OCI-LY7 (cell line): ENCODE results near the gene RPA1. TPM values are rescaled to one million over a fixed set of nuclear protein-coding genes. Genes with fewer than 3 reads are reported as not detected.

Experiments used
- BruUV-seq: library from RNA; stranded (reverse); fragments of 400-500 nt; replicated peaks from 2 replicates; lab custom pipeline; 2021; lab: Mats Ljungman, UMichigan
- CTCF ChIA-PET: fragments of 300-600 bp; sonication (Branson Sonifier 250); formaldehyde crosslinking; loops from one replicate; lab custom pipeline; 2022; ENCODE audit warnings: antibody characterized with exemption; ENCODE audit not compliant: unreplicated experiment; lab: Charles Lee
- POLR2A ChIA-PET: fragments of 300-600 bp; sonication (Branson Sonifier 250); formaldehyde crosslinking; loops from one replicate; lab custom pipeline; 2022; ENCODE audit warnings: antibody characterized with exemption; lab: Charles Lee
- DNase-seq: peaks from one replicate; pipeline ENCODE4 v3.0.0-alpha.2; 2015; ENCODE audit warnings: low spot score
- H2AFZ ChIP-seq: fragments of 200-600 bp; sonication (generic), shearing (Covaris generic); 2 replicates; pipeline ENCODE4 v1.6.1; 2014; ENCODE audit warnings: mild to moderate bottlenecking, antibody characterized with exemption, low read length, moderate library complexity
- H3K27ac ChIP-seq: fragments of 200-600 bp; sonication (generic); 2 replicates; pipeline ENCODE4 v1.5.1; 2014; ENCODE audit warnings: mixed run types, low read depth, mild to moderate bottlenecking, moderate library complexity, low read length, inconsistent platforms; ENCODE audit not compliant: poor library complexity, severe bottlenecking
- H3K36me3 ChIP-seq: fragments of 200-600 bp; sonication (generic); 2 replicates; pipeline ENCODE4 v1.6.1; 2014; ENCODE audit warnings: mild to moderate bottlenecking, antibody characterized with exemption, low read length, moderate library complexity, mixed read lengths; ENCODE audit not compliant: insufficient read depth
- H3K4me1 ChIP-seq: fragments of 200-600 bp; sonication (generic); 2 replicates; pipeline ENCODE4 v1.5.1; 2014; ENCODE audit warnings: mild to moderate bottlenecking, low read length; ENCODE audit not compliant: insufficient read depth, poor library complexity, severe bottlenecking
- H3K4me2 ChIP-seq: fragments of 200-600 bp; sonication (generic); 2 replicates; pipeline ENCODE4 v1.6.1; 2014; ENCODE audit warnings: mild to moderate bottlenecking, low read length
- H3K4me3 ChIP-seq: fragments of 200-600 bp; sonication (generic); 2 replicates; pipeline ENCODE4 v1.5.1; 2014; ENCODE audit warnings: mild to moderate bottlenecking, low read depth, low read length; ENCODE audit not compliant: poor library complexity, severe bottlenecking
- H3K79me2 ChIP-seq: fragments of 200-600 bp; sonication (generic); 2 replicates; pipeline ENCODE4 v1.6.1; 2016; ENCODE audit warnings: low read depth, mild to moderate bottlenecking, low read length, moderate library complexity, mixed read lengths; ENCODE audit not compliant: insufficient read depth
- H3K9me2 ChIP-seq: fragments of 200-600 bp; sonication (generic); 2 replicates; pipeline ENCODE4 v1.6.1; 2016; ENCODE audit warnings: mild to moderate bottlenecking, low read length, mixed read lengths; ENCODE audit not compliant: insufficient read depth
- H3K9me3 ChIP-seq: fragments of 200-600 bp; sonication (generic); 2 replicates; pipeline ENCODE4 v1.6.1; 2014; ENCODE audit warnings: mild to moderate bottlenecking, mixed run types, low read length, mixed read lengths
- H4K20me1 ChIP-seq: fragments of 200-600 bp; sonication (generic); 2 replicates; pipeline ENCODE4 v1.6.1; 2014; ENCODE audit warnings: mild to moderate bottlenecking, antibody characterized with exemption, low read length, moderate library complexity, mixed read lengths; ENCODE audit not compliant: insufficient read depth
- EZH2phosphoT487 ChIP-seq: fragments of 200-600 bp; sonication (generic); IDR thresholded peaks from 2 replicates; pipeline ENCODE4 v1.6.1; 2018; ENCODE audit warnings: low read depth, borderline replicate concordance, mild to moderate bottlenecking, mixed run types, antibody characterized with exemption, low read length, moderate library complexity, mixed read lengths
- intact Hi-C: fragments of 100-400 bp; cut with micrococcal nuclease; formaldehyde crosslinking; loops from one replicate; pipeline ENCODE4 v1.10.0; 2022; ENCODE audit not compliant: unreplicated experiment
- total RNA-seq, 2 experiments: library from RNA; depleted of rRNA in 1 of 2; stranded (reverse); fragments of >200 nt in 1 of 2; shearing (Covaris generic) in 1 of 2; gene quantifications; 2 replicates each; pipeline ENCODE4 v1.2.3, GENCODE V29; 2014 to 2022
- TF ChIP-seq, protein P1 (sequence below): fragments of 200-600 bp; sonication (generic); conservative IDR thresholded peaks from 2 replicates; pipeline ENCODE4 v1.5.1; 2014; ENCODE audit warnings: mild to moderate bottlenecking, antibody characterized with exemption, low read length, moderate library complexity, mixed read lengths

Gene RPA1
- total RNA-seq, 2 experiments from 2014 or later = 55.5 to 184 TPM

DNA sequence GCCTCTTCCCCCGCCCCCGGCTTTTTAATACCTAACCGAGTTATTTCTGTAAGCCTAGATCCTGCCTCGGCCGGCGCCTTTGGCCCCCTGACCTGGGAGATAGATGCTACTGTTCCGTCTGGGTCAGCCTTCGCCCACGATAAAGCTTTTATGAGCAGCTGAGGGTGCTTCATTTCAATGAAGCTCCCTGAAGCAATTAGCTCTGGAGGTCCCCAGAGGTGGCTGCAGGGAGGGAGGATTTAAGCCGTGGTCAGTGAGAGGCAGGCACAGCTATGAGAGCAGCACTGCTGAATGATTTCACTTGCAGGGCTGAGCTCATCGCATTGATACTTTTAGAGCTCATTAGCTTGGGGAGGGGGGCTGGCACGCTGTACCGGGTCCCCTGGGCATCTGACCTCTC lies 89.4 kb downstream of the RPA1 start:
- no peaks in the 10 kb centered on the region for H3K9me3 ChIP-seq
- H3K4me2 ChIP-seq = no peak overlapping the region
- no peaks in the 10 kb centered on the region for H3K9me2 ChIP-seq
- H3K4me3 ChIP-seq = no peak overlapping the region
- CTCF ChIA-PET = no interaction called here
- POLR2A ChIA-PET = interaction anchor here (0.9 kb wide), 1 partner anchor 30 kb away, joined by 3 read pairs; no protein-coding TSS in a partner anchor
- H2AFZ ChIP-seq = no peak overlapping the region
- no peaks in the 10 kb centered on the region for H4K20me1 ChIP-seq
- no peaks in the 10 kb centered on the region for H3K79me2 ChIP-seq
- peaks cover 8% of the 10 kb centered on the region for H3K4me1 ChIP-seq
- no peak for DNase-seq
- H3K27ac ChIP-seq = no peak overlapping the region
- BruUV-seq = no TSS peak
- intact Hi-C loops = no loop called here
- no peaks in the 10 kb centered on the region for H3K36me3 ChIP-seq
- no peak for TF ChIP-seq EZH2phosphoT487
- TF ChIP-seq, protein P1, sequence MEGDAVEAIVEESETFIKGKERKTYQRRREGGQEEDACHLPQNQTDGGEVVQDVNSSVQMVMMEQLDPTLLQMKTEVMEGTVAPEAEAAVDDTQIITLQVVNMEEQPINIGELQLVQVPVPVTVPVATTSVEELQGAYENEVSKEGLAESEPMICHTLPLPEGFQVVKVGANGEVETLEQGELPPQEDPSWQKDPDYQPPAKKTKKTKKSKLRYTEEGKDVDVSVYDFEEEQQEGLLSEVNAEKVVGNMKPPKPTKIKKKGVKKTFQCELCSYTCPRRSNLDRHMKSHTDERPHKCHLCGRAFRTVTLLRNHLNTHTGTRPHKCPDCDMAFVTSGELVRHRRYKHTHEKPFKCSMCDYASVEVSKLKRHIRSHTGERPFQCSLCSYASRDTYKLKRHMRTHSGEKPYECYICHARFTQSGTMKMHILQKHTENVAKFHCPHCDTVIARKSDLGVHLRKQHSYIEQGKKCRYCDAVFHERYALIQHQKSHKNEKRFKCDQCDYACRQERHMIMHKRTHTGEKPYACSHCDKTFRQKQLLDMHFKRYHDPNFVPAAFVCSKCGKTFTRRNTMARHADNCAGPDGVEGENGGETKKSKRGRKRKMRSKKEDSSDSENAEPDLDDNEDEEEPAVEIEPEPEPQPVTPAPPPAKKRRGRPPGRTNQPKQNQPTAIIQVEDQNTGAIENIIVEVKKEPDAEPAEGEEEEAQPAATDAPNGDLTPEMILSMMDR = no peak

DNA sequence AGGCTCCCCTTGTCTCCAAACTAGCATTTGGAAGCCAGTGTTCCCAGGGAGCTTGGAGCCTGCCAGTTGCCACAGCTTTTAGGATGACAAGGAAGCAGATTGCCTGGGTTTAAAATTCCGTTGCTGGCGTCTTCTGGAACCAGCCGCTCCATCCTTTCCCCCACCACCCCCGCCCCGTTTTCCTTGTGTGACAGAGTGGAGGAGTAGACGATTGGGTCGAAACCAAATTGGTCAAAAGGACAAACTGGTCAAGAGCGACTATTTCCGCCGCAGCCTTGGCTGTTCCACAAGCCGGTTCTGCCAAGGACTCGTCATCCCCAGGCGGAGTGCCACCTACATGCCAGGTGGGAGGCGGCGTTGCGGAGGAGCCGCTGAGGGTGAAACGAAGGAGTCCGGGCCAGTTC lies 91.1 kb downstream of the RPA1 start:
- Histone ChIP-seq H3K79me2 (no peaks in the 10 kb centered on the region), H3K4me3 (no peak overlapping the region), H3K36me3 (no peaks in the 10 kb centered on the region), H3K9me2 (no peaks in the 10 kb centered on the region), H3K27ac (no peak overlapping the region), H3K9me3 (no peaks in the 10 kb centered on the region), H3K4me2 (no peak overlapping the region), H2AFZ (no peak overlapping the region), H4K20me1 (no peaks in the 10 kb centered on the region), H3K4me1 (peaks cover 3% of the 10 kb centered on the region)
- intact Hi-C loops = no loop called here
- ChIA-PET CTCF (no interaction called here), POLR2A (no interaction called here)
- DNase-seq = no peak
- BruUV-seq = no TSS peak
- TF ChIP-seq, protein P1 = no peak
- TF ChIP-seq EZH2phosphoT487 = no peak

DNA sequence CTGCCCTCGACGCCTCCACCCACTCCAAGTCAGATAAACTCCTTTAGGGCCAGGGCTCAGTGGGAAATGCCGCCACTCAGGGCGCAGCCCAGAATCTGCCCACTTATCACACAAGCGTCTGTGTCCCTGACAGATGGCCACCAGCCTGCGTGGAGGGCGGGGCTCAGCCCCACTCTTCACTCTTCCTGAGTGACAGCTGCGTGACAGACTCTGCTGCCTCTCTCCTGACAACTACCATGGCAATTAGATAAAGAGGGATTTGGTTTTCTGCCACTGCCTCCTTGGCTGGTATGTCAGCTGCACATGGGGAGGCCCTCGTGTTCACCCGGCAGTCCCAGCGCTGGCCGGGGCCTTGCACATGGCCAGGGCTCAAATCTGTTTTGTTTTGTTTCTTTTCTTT lies 99.2 kb downstream of the RPA1 start:
- ChIA-PET CTCF (interaction anchor here (0.6 kb wide), 1 partner anchor 244 kb away, joined by 5 read pairs; no protein-coding TSS in a partner anchor), POLR2A (no interaction called here)
- Histone ChIP-seq H4K20me1 (no peaks in the 10 kb centered on the region), H3K9me2 (no peaks in the 10 kb centered on the region), H3K4me1 (no peaks in the 10 kb centered on the region), H3K79me2 (no peaks in the 10 kb centered on the region), H3K36me3 (no peaks in the 10 kb centered on the region), H3K4me2 (no peak overlapping the region), H3K9me3 (no peaks in the 10 kb centered on the region), H2AFZ (no peak overlapping the region), H3K4me3 (no peak overlapping the region), H3K27ac (no peak overlapping the region)
- no TSS peak for BruUV-seq
- intact Hi-C loops = no loop called here
- DNase-seq = no peak
- no peak for TF ChIP-seq EZH2phosphoT487
- TF ChIP-seq, protein P1 = no peak
